Smooth muscle cell (in vitro differentiated cells): ENCODE data around the gene BACE2. TPM values are rescaled to one million over a fixed set of nuclear protein-coding genes. Genes with fewer than 3 reads are reported as not detected.

Experiments
- DNase-seq: peaks from one replicate; lab custom pipeline; 2025; ENCODE audit not compliant: unreplicated experiment; lab: John Stamatoyannopoulos, UW
- H2AFZ ChIP-seq: fragments of 200-600 bp; sonication (generic); 2 replicates; pipeline ENCODE4 v1.6.0; 2016; ENCODE audit warnings: antibody characterized with exemption, low read depth, mild to moderate bottlenecking
- H3F3A ChIP-seq: fragments of 200-600 bp; sonication (generic); 2 replicates; pipeline ENCODE4 v1.6.0; 2017; ENCODE audit warnings: antibody characterized with exemption, low read depth
- H3K27ac ChIP-seq: fragments of 200-600 bp; sonication (generic); 2 replicates; pipeline ENCODE4 v1.5.1; 2016; ENCODE audit warnings: low read depth, mild to moderate bottlenecking
- H3K27me3 ChIP-seq: fragments of 200-600 bp; sonication (generic); 2 replicates; pipeline ENCODE4 v1.6.1; 2016; ENCODE audit warnings: low read depth, mild to moderate bottlenecking
- H3K36me3 ChIP-seq: fragments of 200-600 bp; sonication (generic); 2 replicates; pipeline ENCODE4 v1.5.1; 2016; ENCODE audit warnings: low read depth
- H3K4me1 ChIP-seq: fragments of 200-600 bp; sonication (generic); 2 replicates; pipeline ENCODE4 v1.5.1; 2016; ENCODE audit warnings: low read depth
- H3K4me2 ChIP-seq: fragments of 200-600 bp; sonication (generic); 2 replicates; pipeline ENCODE4 v1.6.0; 2016; ENCODE audit warnings: mild to moderate bottlenecking
- H3K4me3 ChIP-seq: fragments of 200-600 bp; sonication (generic); 2 replicates; pipeline ENCODE4 v1.5.1; 2016; ENCODE audit warnings: mild to moderate bottlenecking
- H3K79me2 ChIP-seq: fragments of 200-600 bp; sonication (generic); 2 replicates; pipeline ENCODE4 v1.6.0; 2016; ENCODE audit warnings: low read depth, mild to moderate bottlenecking
- H3K9ac ChIP-seq: fragments of 200-600 bp; sonication (generic); 2 replicates; pipeline ENCODE4 v1.6.0; 2016; ENCODE audit warnings: low read depth
- H3K9me3 ChIP-seq: fragments of 200-600 bp; sonication (generic); replicated peaks from 2 replicates; pipeline ENCODE4 v1.5.1; 2016; ENCODE audit warnings: low read depth
- H4K20me1 ChIP-seq: fragments of 200-600 bp; sonication (generic); 2 replicates; pipeline ENCODE4 v1.6.0; 2016; ENCODE audit warnings: low read depth
- WGBS: methylation state at CpG from one replicate; pipeline ENCODE4 v1.1.7; 2016; ENCODE audit warnings: low lambda C conversion rate; 5-methylcytosine and 5-hydroxymethylcytosine counted together
- polyA plus RNA-seq: library from polyadenylated mRNA; unstranded; fragments of >200 nt; fragmentation: Nextera tagmentation; extraction: Ambion mirVana; gene quantifications from 2 replicates; pipeline ENCODE4 v1.2.1, GENCODE V29; 2016
- total RNA-seq: library from RNA; depleted of rRNA; stranded (reverse); fragments of >200 nt; gene quantifications from 2 replicates; pipeline ENCODE4 v1.2.3, GENCODE V29; 2014
- TF ChIP-seq, protein P1 (sequence below): fragments of 200-600 bp; sonication (generic); IDR thresholded peaks from 2 replicates; pipeline ENCODE4 v1.5.1; 2017; ENCODE audit warnings: borderline replicate concordance, mild to moderate bottlenecking, antibody characterized with exemption; ENCODE audit not compliant: insufficient read depth, poor library complexity, severe bottlenecking

The BACE2 gene
- total and polyA plus RNA-seq, 2 experiments from 2014 or later = 25.3 to 33.3 TPM

DNA sequence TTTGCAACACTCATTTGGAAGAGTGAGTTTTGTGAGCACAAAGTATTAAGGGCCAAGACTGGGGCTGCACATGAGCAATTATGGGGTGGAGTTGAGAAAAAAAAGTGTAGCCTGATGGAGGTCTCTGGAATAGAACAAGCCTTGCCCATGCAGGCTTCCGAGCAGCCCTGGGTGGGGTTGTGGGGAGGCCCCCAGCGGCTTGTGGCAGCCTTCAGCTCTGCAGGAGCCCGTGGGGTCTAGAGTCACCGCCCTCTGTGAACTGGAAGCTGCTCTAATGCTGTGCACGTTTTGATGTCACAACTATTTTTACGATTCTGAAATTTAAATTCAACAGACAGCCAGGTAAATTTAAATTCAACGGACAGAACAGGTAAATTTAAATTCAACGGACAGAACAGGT is 58.9 kb downstream of the BACE2 start:
- Histone ChIP-seq H3K4me1 (no peaks in the 10 kb centered on the region), H3K27ac (no peak overlapping the region), H3K4me2 (no peak overlapping the region), H4K20me1 (no peaks in the 10 kb centered on the region), H3K36me3 (no peaks in the 10 kb centered on the region), H3K27me3 (no peaks in the 10 kb centered on the region), H2AFZ (no peak overlapping the region), H3K79me2 (no peaks in the 10 kb centered on the region), H3F3A (no peaks in the 10 kb centered on the region), H3K9ac (no peak overlapping the region), H3K9me3 (no peaks in the 10 kb centered on the region), H3K4me3 (no peak overlapping the region)
- TF ChIP-seq, protein P1, sequence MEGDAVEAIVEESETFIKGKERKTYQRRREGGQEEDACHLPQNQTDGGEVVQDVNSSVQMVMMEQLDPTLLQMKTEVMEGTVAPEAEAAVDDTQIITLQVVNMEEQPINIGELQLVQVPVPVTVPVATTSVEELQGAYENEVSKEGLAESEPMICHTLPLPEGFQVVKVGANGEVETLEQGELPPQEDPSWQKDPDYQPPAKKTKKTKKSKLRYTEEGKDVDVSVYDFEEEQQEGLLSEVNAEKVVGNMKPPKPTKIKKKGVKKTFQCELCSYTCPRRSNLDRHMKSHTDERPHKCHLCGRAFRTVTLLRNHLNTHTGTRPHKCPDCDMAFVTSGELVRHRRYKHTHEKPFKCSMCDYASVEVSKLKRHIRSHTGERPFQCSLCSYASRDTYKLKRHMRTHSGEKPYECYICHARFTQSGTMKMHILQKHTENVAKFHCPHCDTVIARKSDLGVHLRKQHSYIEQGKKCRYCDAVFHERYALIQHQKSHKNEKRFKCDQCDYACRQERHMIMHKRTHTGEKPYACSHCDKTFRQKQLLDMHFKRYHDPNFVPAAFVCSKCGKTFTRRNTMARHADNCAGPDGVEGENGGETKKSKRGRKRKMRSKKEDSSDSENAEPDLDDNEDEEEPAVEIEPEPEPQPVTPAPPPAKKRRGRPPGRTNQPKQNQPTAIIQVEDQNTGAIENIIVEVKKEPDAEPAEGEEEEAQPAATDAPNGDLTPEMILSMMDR = no peak
- no peak for DNase-seq
- WGBS = 96% methylated on average over 8 of the region's 8 CpGs

DNA sequence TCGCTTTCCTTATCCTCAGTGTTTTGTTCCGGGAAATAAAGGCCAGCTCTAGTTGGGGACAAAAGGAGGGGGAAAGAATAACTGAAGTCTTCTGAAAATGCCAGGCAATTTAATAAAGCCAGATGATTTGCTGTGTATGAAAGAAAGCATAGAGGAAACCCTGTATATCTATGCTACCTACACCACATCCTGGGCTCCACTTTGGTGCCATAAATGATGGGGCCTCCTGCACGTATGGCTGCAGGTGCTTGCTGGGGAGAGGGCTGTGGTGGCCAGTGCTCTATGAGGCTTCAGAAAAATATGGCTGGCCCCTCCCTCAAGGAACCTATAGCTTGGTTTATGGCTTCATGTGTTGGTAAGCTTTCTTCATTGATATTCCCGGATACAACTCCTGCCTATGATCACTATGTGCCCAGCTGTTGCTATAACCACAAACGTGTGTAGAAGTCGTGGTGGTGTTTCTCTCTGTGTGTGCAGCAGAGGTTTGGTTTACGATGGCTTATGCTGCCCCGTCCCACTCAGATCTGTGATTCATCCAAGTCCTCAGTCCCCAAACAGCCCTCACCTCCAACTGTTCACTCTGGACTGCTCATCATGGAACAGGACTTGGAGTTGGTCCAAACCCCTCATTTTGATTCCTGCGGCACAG is 59.5 kb downstream of the BACE2 start:
- TF ChIP-seq, protein P1 = no peak
- Histone ChIP-seq H3K36me3 (no peaks in the 10 kb centered on the region), H3K4me3 (no peak overlapping the region), H3K27ac (no peak overlapping the region), H4K20me1 (no peaks in the 10 kb centered on the region), H2AFZ (no peak overlapping the region), H3K27me3 (no peaks in the 10 kb centered on the region), H3K79me2 (no peaks in the 10 kb centered on the region), H3K4me1 (no peaks in the 10 kb centered on the region), H3K9ac (no peak overlapping the region), H3K9me3 (no peaks in the 10 kb centered on the region), H3K4me2 (no peak overlapping the region), H3F3A (no peaks in the 10 kb centered on the region)
- DNase-seq = no peak
- WGBS = 84% methylated on average over 9 of the region's 9 CpGs

DNA sequence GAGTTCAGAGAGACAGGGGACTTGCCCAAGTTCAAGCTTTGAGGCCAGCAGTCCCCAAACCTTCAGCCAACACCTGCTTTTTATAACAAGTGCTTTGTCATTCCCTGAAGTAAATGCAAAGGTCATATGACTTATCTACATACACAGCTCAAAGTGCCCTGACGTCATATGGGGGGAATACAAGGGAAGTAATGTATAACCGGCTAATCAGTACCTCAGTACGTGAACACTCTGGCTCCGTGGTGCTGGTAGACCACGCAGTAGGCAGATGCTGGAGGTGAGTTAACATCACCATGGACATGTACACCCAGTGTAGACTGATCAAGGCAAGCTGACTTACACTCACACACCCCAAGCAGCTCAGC is 60.0 kb downstream of the BACE2 start:
- WGBS = 97% methylated on average over 5 of the region's 5 CpGs

More for the DNA sequence above, 60.0 kb downstream of the BACE2 start:
- H3K9ac ChIP-seq = no peak overlapping the region
- no peak overlapping the region for H3K4me2 ChIP-seq
- no peaks in the 10 kb centered on the region for H3K79me2 ChIP-seq
- no peaks in the 10 kb centered on the region for H3K36me3 ChIP-seq
- H4K20me1 ChIP-seq = no peaks in the 10 kb centered on the region
- DNase-seq = no peak
- H2AFZ ChIP-seq = no peak overlapping the region
- H3K27ac ChIP-seq = no peak overlapping the region
- H3K9me3 ChIP-seq = no peaks in the 10 kb centered on the region
- no peaks in the 10 kb centered on the region for H3K27me3 ChIP-seq
- no peaks in the 10 kb centered on the region for H3F3A ChIP-seq
- TF ChIP-seq, protein P1 = no peak
- H3K4me3 ChIP-seq = no peak overlapping the region
- no peaks in the 10 kb centered on the region for H3K4me1 ChIP-seq
